Measurements from ENCODE around the gene MCAM.

MCAM gene

GRCh38 chr11:119307219-119307618, 9.7 kb downstream of the MCAM start:
- H3K9me3 ChIP-seq (ENCODE audit: control insufficient read depth in 1 of 2, low read length in 2 of 2): no peaks in the 10 kb centered on the region
- no peak overlapping the region for H3K9ac ChIP-seq (ENCODE audit: low read depth in 1 of 2, low read length in 2 of 2)
- no peaks in the 10 kb centered on the region for H3K27me3 ChIP-seq (ENCODE audit: control insufficient read depth in 1 of 2, insufficient read depth in 2 of 2, low read length in 2 of 2)
- H3K27ac ChIP-seq (ENCODE audit: low read depth, low read length): no peak overlapping the region
- H3K4me3 ChIP-seq (ENCODE audit: low read depth in 1 of 2, low read length in 2 of 2): no peak overlapping the region
- no peaks in the 10 kb centered on the region for H3K4me1 ChIP-seq (ENCODE audit: control insufficient read depth in 1 of 2, insufficient read depth in 2 of 2, low read length in 2 of 2)
- peaks cover 21 to 24% of the 10 kb centered on the region in 2 donors for H3K36me3 ChIP-seq (ENCODE audit: control insufficient read depth in 1 of 2, insufficient read depth in 2 of 2, low read length in 2 of 2)

GRCh38 chr11:119306373-119306890, 10.5 kb downstream of the MCAM start:
- no peaks in the 10 kb centered on the region for H3K9me3 ChIP-seq (ENCODE audit: control insufficient read depth in 1 of 2, low read length in 2 of 2)
- peaks cover 22 to 31% of the 10 kb centered on the region in 2 donors for H3K36me3 ChIP-seq (ENCODE audit: control insufficient read depth in 1 of 2, insufficient read depth in 2 of 2, low read length in 2 of 2)
- no peak overlapping the region for H3K4me3 ChIP-seq (ENCODE audit: low read depth in 1 of 2, low read length in 2 of 2)
- H3K27ac ChIP-seq (ENCODE audit: low read depth, low read length): peak overlapping the region; percentile 35
- H3K9ac ChIP-seq (ENCODE audit: low read depth in 1 of 2, low read length in 2 of 2): no peak overlapping the region
- H3K27me3 ChIP-seq (ENCODE audit: control insufficient read depth in 1 of 2, insufficient read depth in 2 of 2, low read length in 2 of 2): no peaks in the 10 kb centered on the region
- no peaks in the 10 kb centered on the region for H3K4me1 ChIP-seq (ENCODE audit: control insufficient read depth in 1 of 2, insufficient read depth in 2 of 2, low read length in 2 of 2)

- H3K36me3 ChIP-seq (ENCODE audit: control insufficient read depth in 1 of 2, insufficient read depth in 2 of 2, low read length in 2 of 2): peaks cover 26 to 38% of the 10 kb centered on the region in 2 donors
- H3K4me3 ChIP-seq (ENCODE audit: low read depth in 1 of 2, low read length in 2 of 2): no peak overlapping the region
- H3K27ac ChIP-seq (ENCODE audit: low read depth, low read length): no peak overlapping the region
- no peaks in the 10 kb centered on the region for H3K4me1 ChIP-seq (ENCODE audit: control insufficient read depth in 1 of 2, insufficient read depth in 2 of 2, low read length in 2 of 2)
- H3K9ac ChIP-seq (ENCODE audit: low read depth in 1 of 2, low read length in 2 of 2): no peak overlapping the region
- H3K27me3 ChIP-seq (ENCODE audit: control insufficient read depth in 1 of 2, insufficient read depth in 2 of 2, low read length in 2 of 2): no peaks in the 10 kb centered on the region
- H3K9me3 ChIP-seq (ENCODE audit: control insufficient read depth in 1 of 2, low read length in 2 of 2): no peaks in the 10 kb centered on the region
These were observed 11.2 kb downstream of the MCAM start for GRCh38 chr11:119305556-119306372.

GRCh38 chr11:119303227-119303718, 13.7 kb downstream of the MCAM start:
- H3K36me3 ChIP-seq (ENCODE audit: control insufficient read depth in 1 of 2, insufficient read depth in 2 of 2, low read length in 2 of 2): peaks cover 51 to 60% of the 10 kb centered on the region in 2 donors
- no peaks in the 10 kb centered on the region for H3K9me3 ChIP-seq (ENCODE audit: control insufficient read depth in 1 of 2, low read length in 2 of 2)
- no peaks in the 10 kb centered on the region for H3K27me3 ChIP-seq (ENCODE audit: control insufficient read depth in 1 of 2, insufficient read depth in 2 of 2, low read length in 2 of 2)
- H3K27ac ChIP-seq (ENCODE audit: low read depth, low read length): no peak overlapping the region
- H3K9ac ChIP-seq (ENCODE audit: low read depth in 1 of 2, low read length in 2 of 2): no peak overlapping the region
- H3K4me3 ChIP-seq (ENCODE audit: low read depth in 1 of 2, low read length in 2 of 2): no peak overlapping the region
- no peaks in the 10 kb centered on the region for H3K4me1 ChIP-seq (ENCODE audit: control insufficient read depth in 1 of 2, insufficient read depth in 2 of 2, low read length in 2 of 2)

- Histone ChIP-seq H3K27me3 (ENCODE audit: control insufficient read depth in 1 of 2, insufficient read depth in 2 of 2, low read length in 2 of 2) (no peaks in the 10 kb centered on the region), H3K36me3 (ENCODE audit: control insufficient read depth in 1 of 2, insufficient read depth in 2 of 2, low read length in 2 of 2) (peaks cover 58 to 68% of the 10 kb centered on the region in 2 donors), H3K4me1 (ENCODE audit: control insufficient read depth in 1 of 2, insufficient read depth in 2 of 2, low read length in 2 of 2) (no peaks in the 10 kb centered on the region), H3K9me3 (ENCODE audit: control insufficient read depth in 1 of 2, low read length in 2 of 2) (no peaks in the 10 kb centered on the region), H3K4me3 (ENCODE audit: low read depth in 1 of 2, low read length in 2 of 2) (no peak overlapping the region), H3K27ac (ENCODE audit: low read depth, low read length) (no peak overlapping the region), H3K9ac (ENCODE audit: low read depth in 1 of 2, low read length in 2 of 2) (no peak overlapping the region)
These were observed 16.5 kb downstream of the MCAM start for GRCh38 chr11:119300198-119300964.

GRCh38 chr11:119299416-119299815, 17.5 kb downstream of the MCAM start:
- H3K4me1 ChIP-seq (ENCODE audit: control insufficient read depth in 1 of 2, insufficient read depth in 2 of 2, low read length in 2 of 2): no peaks in the 10 kb centered on the region
- no peaks in the 10 kb centered on the region for H3K9me3 ChIP-seq (ENCODE audit: control insufficient read depth in 1 of 2, low read length in 2 of 2)
- H3K27me3 ChIP-seq (ENCODE audit: control insufficient read depth in 1 of 2, insufficient read depth in 2 of 2, low read length in 2 of 2): no peaks in the 10 kb centered on the region
- peaks cover 54 to 68% of the 10 kb centered on the region in 2 donors for H3K36me3 ChIP-seq (ENCODE audit: control insufficient read depth in 1 of 2, insufficient read depth in 2 of 2, low read length in 2 of 2)
- H3K4me3 ChIP-seq (ENCODE audit: low read depth in 1 of 2, low read length in 2 of 2): no peak overlapping the region
- no peak overlapping the region for H3K9ac ChIP-seq (ENCODE audit: low read depth in 1 of 2, low read length in 2 of 2)
- no peak overlapping the region for H3K27ac ChIP-seq (ENCODE audit: low read depth, low read length)

- no peaks in the 10 kb centered on the region for H3K9me3 ChIP-seq (ENCODE audit: control insufficient read depth in 1 of 2, low read length in 2 of 2)
- no peak overlapping the region for H3K4me3 ChIP-seq (ENCODE audit: low read depth in 1 of 2, low read length in 2 of 2)
- no peaks in the 10 kb centered on the region for H3K4me1 ChIP-seq (ENCODE audit: control insufficient read depth in 1 of 2, insufficient read depth in 2 of 2, low read length in 2 of 2)
- H3K9ac ChIP-seq (ENCODE audit: low read depth in 1 of 2, low read length in 2 of 2): no peak overlapping the region
- no peak overlapping the region for H3K27ac ChIP-seq (ENCODE audit: low read depth, low read length)
- H3K36me3 ChIP-seq (ENCODE audit: control insufficient read depth in 1 of 2, insufficient read depth in 2 of 2, low read length in 2 of 2): peaks cover 50 to 63% of the 10 kb centered on the region in 2 donors
- H3K27me3 ChIP-seq (ENCODE audit: control insufficient read depth in 1 of 2, insufficient read depth in 2 of 2, low read length in 2 of 2): no peaks in the 10 kb centered on the region
These were observed 18.2 kb downstream of the MCAM start for GRCh38 chr11:119298726-119299125.

GRCh38 chr11:119297938-119298337, 19.0 kb downstream of the MCAM start:
- H3K4me3 ChIP-seq (ENCODE audit: low read depth in 1 of 2, low read length in 2 of 2): no peak overlapping the region
- H3K36me3 ChIP-seq (ENCODE audit: control insufficient read depth in 1 of 2, insufficient read depth in 2 of 2, low read length in 2 of 2): peaks cover 43 to 58% of the 10 kb centered on the region in 2 donors
- H3K9ac ChIP-seq (ENCODE audit: low read depth in 1 of 2, low read length in 2 of 2): no peak overlapping the region
- H3K9me3 ChIP-seq (ENCODE audit: control insufficient read depth in 1 of 2, low read length in 2 of 2): no peaks in the 10 kb centered on the region
- H3K27me3 ChIP-seq (ENCODE audit: control insufficient read depth in 1 of 2, insufficient read depth in 2 of 2, low read length in 2 of 2): no peaks in the 10 kb centered on the region
- H3K4me1 ChIP-seq (ENCODE audit: control insufficient read depth in 1 of 2, insufficient read depth in 2 of 2, low read length in 2 of 2): no peaks in the 10 kb centered on the region
- H3K27ac ChIP-seq (ENCODE audit: low read depth, low read length): no peak overlapping the region

GRCh38 chr11:119295178-119295577, 21.8 kb downstream of the MCAM start:
- no peak overlapping the region for H3K9ac ChIP-seq (ENCODE audit: low read depth in 1 of 2, low read length in 2 of 2)
- H3K4me3 ChIP-seq (ENCODE audit: low read depth in 1 of 2, low read length in 2 of 2): no peak overlapping the region
- peaks cover 0 to 6% of the 10 kb centered on the region in 2 donors for H3K9me3 ChIP-seq (ENCODE audit: control insufficient read depth in 1 of 2, low read length in 2 of 2)
- H3K4me1 ChIP-seq (ENCODE audit: control insufficient read depth in 1 of 2, insufficient read depth in 2 of 2, low read length in 2 of 2): no peaks in the 10 kb centered on the region
- peaks cover 32 to 51% of the 10 kb centered on the region in 2 donors for H3K36me3 ChIP-seq (ENCODE audit: control insufficient read depth in 1 of 2, insufficient read depth in 2 of 2, low read length in 2 of 2)
- no peaks in the 10 kb centered on the region for H3K27me3 ChIP-seq (ENCODE audit: control insufficient read depth in 1 of 2, insufficient read depth in 2 of 2, low read length in 2 of 2)
- H3K27ac ChIP-seq (ENCODE audit: low read depth, low read length): no peak overlapping the region

GRCh38 chr11:119293461-119293860, 23.5 kb downstream of the MCAM start:
- Histone ChIP-seq H3K36me3 (ENCODE audit: control insufficient read depth in 1 of 2, insufficient read depth in 2 of 2, low read length in 2 of 2) (peaks cover 15 to 41% of the 10 kb centered on the region in 2 donors), H3K4me1 (ENCODE audit: control insufficient read depth in 1 of 2, insufficient read depth in 2 of 2, low read length in 2 of 2) (no peaks in the 10 kb centered on the region), H3K9ac (ENCODE audit: low read depth in 1 of 2, low read length in 2 of 2) (no peak overlapping the region), H3K27me3 (ENCODE audit: control insufficient read depth in 1 of 2, insufficient read depth in 2 of 2, low read length in 2 of 2) (no peaks in the 10 kb centered on the region), H3K9me3 (ENCODE audit: control insufficient read depth in 1 of 2, low read length in 2 of 2) (peaks cover 0 to 6% of the 10 kb centered on the region in 2 donors), H3K4me3 (ENCODE audit: low read depth in 1 of 2, low read length in 2 of 2) (no peak overlapping the region), H3K27ac (ENCODE audit: low read depth, low read length) (no peak overlapping the region)

Data from duodenal mucosa (tissue), 2 donors.